ENCODE measurements around the gene RRAGD.

Gene RRAGD

DNA sequence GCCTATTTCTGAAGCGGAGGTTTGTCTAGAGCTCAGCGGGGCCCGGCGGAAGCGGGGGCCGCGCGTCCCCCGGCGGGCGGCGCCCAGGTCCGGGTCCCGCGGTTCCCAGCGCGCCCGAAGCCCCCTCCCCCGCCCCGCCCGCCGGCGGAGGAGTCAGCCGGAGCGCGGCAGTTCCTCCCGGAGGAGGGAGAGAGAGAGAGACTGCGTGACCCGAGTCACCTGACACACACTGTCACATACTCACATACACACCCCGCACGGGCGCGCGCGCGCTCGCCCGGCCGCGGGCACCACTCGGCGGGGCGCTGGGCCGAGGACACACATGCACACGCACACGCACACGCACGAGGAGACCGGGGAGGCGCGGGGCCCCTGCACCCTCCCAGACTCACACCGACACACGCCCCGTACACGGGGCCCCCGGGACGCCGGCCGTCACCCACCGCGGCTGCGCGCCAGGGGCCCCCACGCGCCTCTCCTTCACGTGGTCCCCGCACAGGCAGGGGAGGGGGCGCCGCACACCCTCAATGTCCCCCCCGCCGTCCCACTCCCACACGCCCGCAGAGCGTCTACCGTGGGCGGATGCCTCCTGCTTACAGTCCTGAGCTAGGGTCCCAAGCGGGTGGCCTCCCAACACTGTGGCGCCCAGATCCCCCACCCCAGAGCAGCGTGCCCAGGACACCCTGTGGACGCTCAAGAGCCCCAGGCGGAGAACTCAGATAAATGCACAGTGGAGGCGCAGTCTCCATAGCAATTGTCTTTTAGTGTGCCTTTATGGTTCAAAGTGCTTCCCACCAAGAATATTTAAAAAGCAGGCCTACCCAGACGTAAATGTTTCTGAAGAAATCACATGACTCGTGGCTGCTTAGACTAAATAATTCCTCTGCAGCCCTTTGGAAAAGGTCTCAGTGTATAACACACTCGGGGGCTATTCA, at the start of gene RRAGD (continued):
- TF ChIP-seq, protein P1, sequence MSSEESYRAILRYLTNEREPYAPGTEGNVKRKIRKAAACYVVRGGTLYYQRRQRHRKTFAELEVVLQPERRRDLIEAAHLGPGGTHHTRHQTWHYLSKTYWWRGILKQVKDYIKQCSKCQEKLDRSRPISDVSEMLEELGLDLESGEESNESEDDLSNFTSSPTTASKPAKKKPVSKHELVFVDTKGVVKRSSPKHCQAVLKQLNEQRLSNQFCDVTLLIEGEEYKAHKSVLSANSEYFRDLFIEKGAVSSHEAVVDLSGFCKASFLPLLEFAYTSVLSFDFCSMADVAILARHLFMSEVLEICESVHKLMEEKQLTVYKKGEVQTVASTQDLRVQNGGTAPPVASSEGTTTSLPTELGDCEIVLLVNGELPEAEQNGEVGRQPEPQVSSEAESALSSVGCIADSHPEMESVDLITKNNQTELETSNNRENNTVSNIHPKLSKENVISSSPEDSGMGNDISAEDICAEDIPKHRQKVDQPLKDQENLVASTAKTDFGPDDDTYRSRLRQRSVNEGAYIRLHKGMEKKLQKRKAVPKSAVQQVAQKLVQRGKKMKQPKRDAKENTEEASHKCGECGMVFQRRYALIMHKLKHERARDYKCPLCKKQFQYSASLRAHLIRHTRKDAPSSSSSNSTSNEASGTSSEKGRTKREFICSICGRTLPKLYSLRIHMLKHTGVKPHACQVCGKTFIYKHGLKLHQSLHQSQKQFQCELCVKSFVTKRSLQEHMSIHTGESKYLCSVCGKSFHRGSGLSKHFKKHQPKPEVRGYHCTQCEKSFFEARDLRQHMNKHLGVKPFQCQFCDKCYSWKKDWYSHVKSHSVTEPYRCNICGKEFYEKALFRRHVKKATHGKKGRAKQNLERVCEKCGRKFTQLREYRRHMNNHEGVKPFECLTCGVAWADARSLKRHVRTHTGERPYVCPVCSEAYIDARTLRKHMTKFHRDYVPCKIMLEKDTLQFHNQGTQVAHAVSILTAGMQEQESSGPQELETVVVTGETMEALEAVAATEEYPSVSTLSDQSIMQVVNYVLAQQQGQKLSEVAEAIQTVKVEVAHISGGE (tag by site-specific recombination; conservative IDR thresholded peaks at IDR 0.05; ENCODE audit: low read depth): no peak
- peak; percentile 99 for TF ChIP-seq ZBTB8A (tag by site-specific recombination; IDR thresholded peaks at IDR 0.05)
- TF ChIP-seq KLF7 (tag by site-specific recombination; IDR thresholded peaks at IDR 0.05; ENCODE audit: borderline replicate concordance): no peak
- TF ChIP-seq, protein P2, sequence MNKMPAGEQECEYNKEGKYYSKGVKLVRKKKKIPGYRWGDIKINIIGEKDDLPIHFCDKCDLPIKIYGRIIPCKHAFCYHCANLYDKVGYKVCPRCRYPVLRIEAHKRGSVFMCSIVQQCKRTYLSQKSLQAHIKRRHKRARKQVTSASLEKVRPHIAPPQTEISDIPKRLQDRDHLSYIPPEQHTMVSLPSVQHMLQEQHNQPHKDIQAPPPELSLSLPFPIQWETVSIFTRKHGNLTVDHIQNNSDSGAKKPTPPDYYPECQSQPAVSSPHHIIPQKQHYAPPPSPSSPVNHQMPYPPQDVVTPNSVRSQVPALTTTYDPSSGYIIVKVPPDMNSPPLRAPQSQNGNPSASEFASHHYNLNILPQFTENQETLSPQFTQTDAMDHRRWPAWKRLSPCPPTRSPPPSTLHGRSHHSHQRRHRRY (tag by site-specific recombination; IDR thresholded peaks at IDR 0.05): no peak
- TF ChIP-seq ZNF776 (tag by site-specific recombination; IDR thresholded peaks at IDR 0.05; ENCODE audit: borderline replicate concordance): no peak
- no peak for TF ChIP-seq ZNF132 (tag by site-specific recombination; IDR thresholded peaks at IDR 0.05; ENCODE audit: borderline replicate concordance)
- peak; percentile 32; the same call in 1 of the 2 replicates for TF ChIP-seq SP7 (tag by site-specific recombination; IDR thresholded peaks at IDR 0.05)
- TF ChIP-seq ZNF549 (tag by site-specific recombination; IDR thresholded peaks at IDR 0.05): no peak
- no peak for TF ChIP-seq SP2 (tag by site-specific recombination; IDR thresholded peaks at IDR 0.05)
- TF ChIP-seq ZNF202 (tag by site-specific recombination; IDR thresholded peaks at IDR 0.05; ENCODE audit: borderline replicate concordance): no peak
- no peak for TF ChIP-seq ZNF510 (tag by site-specific recombination; IDR thresholded peaks at IDR 0.05; ENCODE audit: insufficient replicate concordance)
- TF ChIP-seq ZNF530 (tag by site-specific recombination; IDR thresholded peaks at IDR 0.05; ENCODE audit: low read depth): no peak
- peak; percentile 82 for TF ChIP-seq GLIS1 (tag by site-specific recombination; IDR thresholded peaks at IDR 0.05)
- TF ChIP-seq ZNF24 (tag by site-specific recombination; IDR thresholded peaks at IDR 0.05): no peak; the same call in 1 of the 2 replicates
- TF ChIP-seq ZFP41 (tag by site-specific recombination; IDR thresholded peaks at IDR 0.05; ENCODE audit: borderline replicate concordance): no peak
- no peak for TF ChIP-seq ZNF23 (tag by site-specific recombination; IDR thresholded peaks at IDR 0.05; ENCODE audit: borderline replicate concordance)
- no peak for TF ChIP-seq ZNF292 (tag by site-specific recombination; IDR thresholded peaks at IDR 0.05; ENCODE audit: borderline replicate concordance, low read depth)
- TF ChIP-seq SALL2 (tag by site-specific recombination; IDR thresholded peaks at IDR 0.05; ENCODE audit: borderline replicate concordance): no peak
- TF ChIP-seq ZNF791 (tag by site-specific recombination; IDR thresholded peaks at IDR 0.05): no peak
- TF ChIP-seq ZNF571 (tag by site-specific recombination; IDR thresholded peaks at IDR 0.05): no peak
- no peak for TF ChIP-seq REPIN1 (tag by site-specific recombination; IDR thresholded peaks at IDR 0.05; ENCODE audit: low read depth)
- TF ChIP-seq, protein P3, sequence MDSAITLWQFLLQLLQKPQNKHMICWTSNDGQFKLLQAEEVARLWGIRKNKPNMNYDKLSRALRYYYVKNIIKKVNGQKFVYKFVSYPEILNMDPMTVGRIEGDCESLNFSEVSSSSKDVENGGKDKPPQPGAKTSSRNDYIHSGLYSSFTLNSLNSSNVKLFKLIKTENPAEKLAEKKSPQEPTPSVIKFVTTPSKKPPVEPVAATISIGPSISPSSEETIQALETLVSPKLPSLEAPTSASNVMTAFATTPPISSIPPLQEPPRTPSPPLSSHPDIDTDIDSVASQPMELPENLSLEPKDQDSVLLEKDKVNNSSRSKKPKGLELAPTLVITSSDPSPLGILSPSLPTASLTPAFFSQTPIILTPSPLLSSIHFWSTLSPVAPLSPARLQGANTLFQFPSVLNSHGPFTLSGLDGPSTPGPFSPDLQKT (IDR thresholded peaks at IDR 0.05; ENCODE audit: borderline replicate concordance, low read depth, low read length): no peak
- peak; percentile 49; the same call in 1 of the 2 replicates for TF ChIP-seq ZBTB7A (tag by site-specific recombination; IDR thresholded peaks at IDR 0.05; ENCODE audit: low read depth)
- TF ChIP-seq, protein P4, sequence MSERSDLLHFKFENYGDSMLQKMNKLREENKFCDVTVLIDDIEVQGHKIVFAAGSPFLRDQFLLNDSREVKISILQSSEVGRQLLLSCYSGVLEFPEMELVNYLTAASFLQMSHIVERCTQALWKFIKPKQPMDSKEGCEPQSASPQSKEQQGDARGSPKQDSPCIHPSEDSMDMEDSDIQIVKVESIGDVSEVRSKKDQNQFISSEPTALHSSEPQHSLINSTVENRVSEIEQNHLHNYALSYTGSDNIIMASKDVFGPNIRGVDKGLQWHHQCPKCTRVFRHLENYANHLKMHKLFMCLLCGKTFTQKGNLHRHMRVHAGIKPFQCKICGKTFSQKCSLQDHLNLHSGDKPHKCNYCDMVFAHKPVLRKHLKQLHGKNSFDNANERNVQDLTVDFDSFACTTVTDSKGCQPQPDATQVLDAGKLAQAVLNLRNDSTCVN (tag by site-specific recombination; optimal IDR thresholded peaks at IDR 0.05): peak; percentile 82
- TF ChIP-seq, protein P5, sequence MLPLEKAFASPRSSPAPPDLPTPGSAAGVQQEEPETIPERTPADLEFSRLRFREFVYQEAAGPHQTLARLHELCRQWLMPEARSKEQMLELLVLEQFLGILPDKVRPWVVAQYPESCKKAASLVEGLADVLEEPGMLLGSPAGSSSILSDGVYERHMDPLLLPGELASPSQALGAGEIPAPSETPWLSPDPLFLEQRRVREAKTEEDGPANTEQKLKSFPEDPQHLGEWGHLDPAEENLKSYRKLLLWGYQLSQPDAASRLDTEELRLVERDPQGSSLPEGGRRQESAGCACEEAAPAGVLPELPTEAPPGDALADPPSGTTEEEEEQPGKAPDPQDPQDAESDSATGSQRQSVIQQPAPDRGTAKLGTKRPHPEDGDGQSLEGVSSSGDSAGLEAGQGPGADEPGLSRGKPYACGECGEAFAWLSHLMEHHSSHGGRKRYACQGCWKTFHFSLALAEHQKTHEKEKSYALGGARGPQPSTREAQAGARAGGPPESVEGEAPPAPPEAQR (tag by site-specific recombination; IDR thresholded peaks at IDR 0.05): no peak
- no peak for TF ChIP-seq ZFP37 (tag by site-specific recombination; IDR thresholded peaks at IDR 0.05)
- TF ChIP-seq ZBTB20 (tag by site-specific recombination; IDR thresholded peaks at IDR 0.05): peak; percentile 92
- TF ChIP-seq WT1 (tag by site-specific recombination; IDR thresholded peaks at IDR 0.05): no peak; the same call in 1 of the 2 replicates
- no peak; the same call in 1 of the 2 replicates for TF ChIP-seq SP3 (tag by site-specific recombination; IDR thresholded peaks at IDR 0.05)
